WTC11 (cell line): ENCODE results near the gene SORCS2.

Source experiments
- ATF6 ChIP-seq: sonication (generic); formaldehyde crosslinking; IDR thresholded peaks from 2 replicates; pipeline ENCODE4 v1.8.1; 2023; ENCODE audit warnings: mild to moderate bottlenecking, missing genetic modification reagents
- CREB1 ChIP-seq: sonication (generic); formaldehyde crosslinking; IDR thresholded peaks from 2 replicates; pipeline ENCODE4 v1.8.0; 2023; ENCODE audit warnings: mild to moderate bottlenecking, missing genetic modification reagents
- CTCF ChIP-seq: fragments of 200-600 bp; IDR thresholded peaks from 2 replicates; pipeline ENCODE4 v1.8.0; 2022; ENCODE audit warnings: antibody characterized with exemption
- ESRRA ChIP-seq: sonication (generic); formaldehyde crosslinking; IDR thresholded peaks from 2 replicates; pipeline ENCODE4 v1.8.1; 2022; ENCODE audit warnings: mild to moderate bottlenecking, missing genetic modification reagents, borderline replicate concordance
- PREB ChIP-seq: sonication (generic); formaldehyde crosslinking; IDR thresholded peaks from 2 replicates; pipeline ENCODE4 v1.8.1; 2022; ENCODE audit warnings: mild to moderate bottlenecking, missing genetic modification reagents, moderate library complexity, borderline replicate concordance
- TEAD4 ChIP-seq: sonication (generic); formaldehyde crosslinking; IDR thresholded peaks from 2 replicates; pipeline ENCODE4 v1.8.0; 2022; ENCODE audit warnings: mild to moderate bottlenecking, missing genetic modification reagents
- ZNF121 ChIP-seq: sonication (generic); formaldehyde crosslinking; IDR thresholded peaks from 2 replicates; pipeline ENCODE4 v1.8.0; 2023; ENCODE audit warnings: missing genetic modification reagents
- ZNF317 ChIP-seq: sonication (generic); formaldehyde crosslinking; IDR thresholded peaks from 2 replicates; pipeline ENCODE4 v1.8.1; 2023; ENCODE audit warnings: low read depth, mild to moderate bottlenecking, moderate library complexity, missing genetic modification reagents, borderline replicate concordance
- ZNF416 ChIP-seq: fragments of 250-450 bp; sonication (Bioruptor Pico); IDR thresholded peaks from 2 replicates; pipeline ENCODE4 v1.9.0; 2021; ENCODE audit warnings: mild to moderate bottlenecking, inconsistent platforms

GRCh38 chr4:7646384-7647061 lies 454.2 kb downstream of the SORCS2 start:
- TF ChIP-seq ZNF121, result no peak
- TF ChIP-seq CTCF, result no peak
- no peak for TF ChIP-seq ZNF317 (CRISPR knock-in tag)
- no peak for TF ChIP-seq ESRRA (CRISPR knock-in tag)
- no peak for TF ChIP-seq PREB (CRISPR knock-in tag)
- TF ChIP-seq CREB1 (CRISPR knock-in tag), result no peak
- TF ChIP-seq ATF6 (CRISPR knock-in tag), result no peak
- TF ChIP-seq TEAD4 (CRISPR knock-in tag), result no peak
- TF ChIP-seq ZNF416 (CRISPR knock-in tag), result no peak
